GM12873 (cell line): ENCODE measurements around the gene PPP1R3G.

Experiments used
- TF ChIP-seq, protein P1 (sequence below): IDR thresholded peaks from 2 replicates; pipeline ENCODE4 v1.5.1; 2012; ENCODE audit warnings: low read depth, mild to moderate bottlenecking, moderate library complexity, low read length, control low read depth; ENCODE audit not compliant: insufficient read depth; ENCODE audit errors: missing control alignments

PPP1R3G gene

DNA sequence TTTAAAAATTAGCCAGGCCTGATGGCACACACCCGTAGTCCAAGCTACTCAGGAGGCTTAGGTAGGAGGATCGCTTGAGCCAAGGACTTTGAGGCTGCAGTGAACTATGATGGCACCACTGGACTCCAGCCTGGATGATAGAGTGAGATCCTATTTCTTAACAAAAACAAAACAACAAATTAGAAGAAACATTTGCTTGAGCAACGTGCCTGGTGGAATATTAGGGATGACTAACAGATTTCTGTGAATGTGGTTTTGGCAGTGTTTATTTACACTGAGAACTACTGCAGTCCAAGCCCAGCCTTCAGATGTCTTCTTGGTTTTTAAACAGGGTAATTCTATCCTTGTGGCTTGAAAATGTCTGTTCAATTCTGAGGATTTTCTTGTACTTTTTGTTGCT lies 9.2 kb downstream of the PPP1R3G start:
- TF ChIP-seq, protein P1, sequence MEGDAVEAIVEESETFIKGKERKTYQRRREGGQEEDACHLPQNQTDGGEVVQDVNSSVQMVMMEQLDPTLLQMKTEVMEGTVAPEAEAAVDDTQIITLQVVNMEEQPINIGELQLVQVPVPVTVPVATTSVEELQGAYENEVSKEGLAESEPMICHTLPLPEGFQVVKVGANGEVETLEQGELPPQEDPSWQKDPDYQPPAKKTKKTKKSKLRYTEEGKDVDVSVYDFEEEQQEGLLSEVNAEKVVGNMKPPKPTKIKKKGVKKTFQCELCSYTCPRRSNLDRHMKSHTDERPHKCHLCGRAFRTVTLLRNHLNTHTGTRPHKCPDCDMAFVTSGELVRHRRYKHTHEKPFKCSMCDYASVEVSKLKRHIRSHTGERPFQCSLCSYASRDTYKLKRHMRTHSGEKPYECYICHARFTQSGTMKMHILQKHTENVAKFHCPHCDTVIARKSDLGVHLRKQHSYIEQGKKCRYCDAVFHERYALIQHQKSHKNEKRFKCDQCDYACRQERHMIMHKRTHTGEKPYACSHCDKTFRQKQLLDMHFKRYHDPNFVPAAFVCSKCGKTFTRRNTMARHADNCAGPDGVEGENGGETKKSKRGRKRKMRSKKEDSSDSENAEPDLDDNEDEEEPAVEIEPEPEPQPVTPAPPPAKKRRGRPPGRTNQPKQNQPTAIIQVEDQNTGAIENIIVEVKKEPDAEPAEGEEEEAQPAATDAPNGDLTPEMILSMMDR, result no peak

DNA sequence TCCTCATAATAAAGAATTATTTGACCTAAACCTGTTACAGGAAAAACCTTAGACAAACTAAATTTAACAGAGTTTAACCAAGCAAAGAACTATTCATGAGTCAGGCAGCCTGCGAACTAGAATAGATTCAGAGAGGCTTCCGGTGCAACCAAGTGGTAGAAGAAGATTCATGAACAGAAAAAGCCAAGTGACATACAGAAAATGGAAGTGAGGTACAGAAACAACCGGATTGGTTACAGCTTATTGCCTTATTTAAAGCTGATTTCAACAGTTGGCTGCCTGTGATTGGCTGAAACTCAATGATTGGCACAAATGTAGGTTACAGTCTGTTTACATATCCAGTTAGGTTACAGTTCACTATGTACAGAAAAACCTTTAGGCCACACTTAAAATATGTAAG lies 10.1 kb downstream of the PPP1R3G start:
- TF ChIP-seq, protein P1, result no peak

DNA sequence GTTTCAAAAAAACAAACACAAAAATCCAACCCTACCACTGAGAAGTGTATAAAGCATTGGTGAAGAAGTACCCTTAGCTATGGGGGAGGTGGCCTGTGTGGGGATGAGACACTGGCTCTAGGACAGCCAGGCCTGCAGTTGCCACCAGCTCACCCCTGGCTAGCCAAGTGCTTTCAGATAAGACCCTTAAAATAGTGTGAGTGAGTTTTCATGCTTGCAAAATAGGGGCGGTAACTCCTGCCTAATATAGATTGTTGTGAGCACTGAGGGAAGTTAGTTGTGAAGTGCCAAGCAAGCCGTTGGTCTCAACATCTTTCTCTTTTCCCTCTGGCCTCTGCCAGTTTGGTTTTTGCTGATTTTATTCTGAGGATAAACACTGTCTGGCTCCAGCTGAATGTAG lies 11.3 kb downstream of the PPP1R3G start:
- TF ChIP-seq, protein P1, result no peak

DNA sequence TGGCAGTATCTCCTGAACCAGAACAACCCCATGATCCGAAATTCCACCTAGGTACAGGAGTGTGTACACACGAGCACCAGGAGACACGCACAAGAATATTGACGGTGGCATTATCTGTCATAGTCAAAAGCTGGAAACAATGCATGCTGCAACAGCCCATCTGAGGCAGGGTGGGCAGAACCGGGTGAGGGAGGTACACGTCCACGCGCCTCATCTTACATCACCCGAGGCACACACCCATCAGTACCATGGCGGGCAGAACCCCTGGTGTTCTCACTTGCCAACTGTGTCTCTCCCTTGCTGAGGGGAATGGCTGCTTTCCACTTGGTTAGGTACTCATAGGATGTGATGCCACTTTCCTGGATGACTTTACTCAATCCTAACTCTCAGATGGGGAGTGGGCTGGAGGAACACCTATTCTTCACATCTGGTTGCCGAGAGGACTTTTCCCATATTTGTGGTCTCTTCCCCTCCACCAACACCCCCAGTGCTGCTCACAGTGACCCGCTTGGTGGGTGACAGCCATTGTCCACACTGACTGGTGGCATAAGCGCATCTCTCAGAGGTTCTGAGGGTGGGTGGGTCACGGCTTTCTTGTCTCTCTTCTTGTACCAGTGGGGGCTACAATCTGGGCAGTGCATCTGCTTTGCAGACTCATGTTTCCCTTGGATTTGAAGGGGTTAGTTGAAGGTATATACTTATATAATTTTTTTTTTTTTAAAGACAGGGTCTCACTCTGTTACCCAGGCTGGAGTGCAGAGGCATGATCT lies 13.5 kb downstream of the PPP1R3G start:
- TF ChIP-seq, protein P1, result no peak

DNA sequence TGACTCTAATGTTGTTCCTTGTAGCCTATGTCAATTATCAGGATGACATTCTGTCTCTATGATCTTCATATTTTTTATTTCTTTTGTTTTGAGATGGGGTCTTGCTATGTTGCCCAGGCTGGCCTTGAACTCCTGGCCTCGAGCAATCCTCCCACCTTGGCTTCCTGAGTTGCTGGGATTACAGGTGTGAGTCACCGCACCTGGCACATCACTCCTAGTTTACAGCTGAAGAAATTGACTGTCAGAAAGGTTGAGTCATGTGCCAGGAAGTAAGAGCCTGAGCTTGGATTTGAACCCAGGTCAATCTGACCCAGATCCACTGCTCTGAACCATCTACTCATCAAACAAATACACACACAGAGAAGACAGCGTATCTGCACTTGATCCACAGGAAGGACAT lies 14.4 kb downstream of the PPP1R3G start:
- TF ChIP-seq, protein P1, result no peak

DNA sequence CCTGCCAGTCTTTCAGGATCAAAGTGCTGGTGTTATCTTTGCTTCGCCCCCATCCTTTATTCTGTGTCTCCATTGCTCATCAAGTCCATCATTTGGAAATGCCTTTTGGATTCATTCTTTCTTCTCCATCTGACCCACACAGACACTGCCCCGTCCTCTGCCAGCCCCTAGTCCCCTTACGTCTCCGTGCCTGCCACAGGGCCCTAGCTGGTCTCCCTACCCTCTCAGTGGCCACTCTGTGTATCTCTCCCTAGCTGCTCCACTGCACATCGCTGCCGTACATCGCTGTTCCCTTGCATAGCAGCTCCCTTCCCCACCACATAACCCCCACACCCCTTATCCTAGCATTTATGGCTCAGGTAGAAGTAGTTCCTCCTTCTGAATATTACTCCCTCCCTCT lies 15.7 kb downstream of the PPP1R3G start:
- TF ChIP-seq, protein P1, result no peak

DNA sequence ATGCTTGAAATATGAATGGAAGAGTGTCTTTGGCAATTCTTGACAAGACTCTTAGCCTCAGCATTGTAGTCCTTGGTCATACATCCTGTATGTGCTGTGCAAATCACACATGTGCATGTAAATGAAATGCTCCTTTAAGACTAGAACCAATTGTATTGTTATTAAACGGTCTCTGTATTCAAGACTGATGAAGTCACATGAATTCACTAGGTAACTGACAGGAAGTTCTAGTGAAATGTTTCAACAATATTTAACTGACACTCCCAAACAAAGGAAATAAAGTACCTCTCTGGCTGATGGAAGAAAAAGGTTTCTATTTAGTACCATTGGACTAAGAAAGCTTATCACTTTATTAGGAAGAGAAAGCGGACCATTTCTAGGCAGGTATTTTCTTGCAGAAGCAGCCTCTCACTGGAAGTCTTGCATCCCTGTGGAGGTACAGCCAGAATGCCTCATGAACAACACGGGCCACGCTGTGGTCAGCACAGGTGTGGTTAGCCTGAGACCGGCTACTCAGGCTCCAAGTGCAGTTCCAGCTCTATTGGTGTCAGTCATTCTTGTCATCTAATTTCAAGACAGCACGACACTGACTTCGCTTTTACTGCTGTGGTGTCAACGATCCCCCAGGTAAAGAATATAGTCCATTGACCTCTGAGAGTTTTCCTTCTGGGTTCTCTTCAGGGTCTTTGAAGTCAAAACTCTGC lies 17.3 kb downstream of the PPP1R3G start:
- TF ChIP-seq, protein P1, result no peak
